ENCODE data around the gene GLCE. TPM values are rescaled to one million over a fixed set of nuclear protein-coding genes. Genes with fewer than 3 reads are reported as not detected.

Gene GLCE
- total and polyA plus RNA-seq, 4 donors: 6.8 to 26.3 (median 13.7) TPM

GRCh38 chr15:69303337-69304181 lies 143.1 kb downstream of the GLCE start:
- Histone ChIP-seq H3K9ac (ENCODE audit: low read depth in 1 of 2, low read length in 2 of 2) (no peak overlapping the region), H3K4me3 (ENCODE audit: low read depth in 1 of 3, low read length in 3 of 3) (no peak overlapping the region), H3K9me3 (ENCODE audit: control insufficient read depth in 4 of 4, low read length in 3 of 4) (no peaks in the 10 kb centered on the region), H3K27me3 (ENCODE audit: control insufficient read depth in 4 of 4, insufficient read depth in 4 of 4, low read length in 3 of 4) (peaks cover 0 to 4% (median 1%) of the 10 kb centered on the region in 4 donors), H3K27ac (ENCODE audit: low read depth in 1 of 2, low read length in 2 of 2) (no peak overlapping the region), H3K4me1 (ENCODE audit: control insufficient read depth in 4 of 4, insufficient read depth in 4 of 4, low read length in 3 of 4) (peaks cover 0 to 11% (median 4%) of the 10 kb centered on the region in 4 donors), H3K36me3 (ENCODE audit: control insufficient read depth in 4 of 4, insufficient read depth in 3 of 4, low read depth in 1 of 4, low read length in 3 of 4) (no peaks in the 10 kb centered on the region)
- no peak for DNase-seq (ENCODE audit: low spot score)
- 86% methylated on average over 6 of the region's 6 CpGs for WGBS
- no peak for TF ChIP-seq FOXA1 (IDR thresholded peaks at IDR 0.05)
- TF ChIP-seq MAX (IDR thresholded peaks at IDR 0.05): no peak

GRCh38 chr15:69304182-69304545 lies 143.7 kb downstream of the GLCE start:
- H3K4me3 ChIP-seq (ENCODE audit: low read depth in 1 of 3, low read length in 3 of 3): no peak overlapping the region
- peaks cover 0 to 10% (median under 1%) of the 10 kb centered on the region in 4 donors for H3K4me1 ChIP-seq (ENCODE audit: control insufficient read depth in 4 of 4, insufficient read depth in 4 of 4, low read length in 3 of 4)
- no peak for TF ChIP-seq FOXA1 (IDR thresholded peaks at IDR 0.05)
- no peak for TF ChIP-seq RXRA (IDR thresholded peaks at IDR 0.05)
- TF ChIP-seq REST (IDR thresholded peaks at IDR 0.05): no peak
- no peak for TF ChIP-seq JUND (IDR thresholded peaks at IDR 0.05)
- TF ChIP-seq TAF1 (conservative IDR thresholded peaks at IDR 0.05): no peak
- TF ChIP-seq ATF3 (IDR thresholded peaks at IDR 0.05): no peak
- TF ChIP-seq MAX (IDR thresholded peaks at IDR 0.05): no peak
- TF ChIP-seq ZBTB33 (IDR thresholded peaks at IDR 0.05): no peak
- TF ChIP-seq EGR1 (IDR thresholded peaks at IDR 0.05; ENCODE audit: low read depth in 2 of 2): no peak
- no peak for TF ChIP-seq YY1 (IDR thresholded peaks at IDR 0.05)
- no peak for TF ChIP-seq CTCF (IDR thresholded peaks at IDR 0.05; ENCODE audit: low read depth, low read length, missing input control)
- TF ChIP-seq RAD21 (IDR thresholded peaks at IDR 0.05): no peak
- TF ChIP-seq SP1 (IDR thresholded peaks at IDR 0.05): no peak
- H3K27ac ChIP-seq (ENCODE audit: low read depth in 1 of 2, low read length in 2 of 2): no peak overlapping the region
- WGBS: 72% methylated on average over 5 of the region's 5 CpGs
- H3K9ac ChIP-seq (ENCODE audit: low read depth in 1 of 2, low read length in 2 of 2): no peak overlapping the region
- H3K9me3 ChIP-seq (ENCODE audit: control insufficient read depth in 4 of 4, low read length in 3 of 4): no peaks in the 10 kb centered on the region
- DNase-seq (ENCODE audit: low spot score): no peak
- peaks cover 0 to 4% (median 1%) of the 10 kb centered on the region in 4 donors for H3K27me3 ChIP-seq (ENCODE audit: control insufficient read depth in 4 of 4, insufficient read depth in 4 of 4, low read length in 3 of 4)
- H3K36me3 ChIP-seq (ENCODE audit: control insufficient read depth in 4 of 4, insufficient read depth in 3 of 4, low read depth in 1 of 4, low read length in 3 of 4): no peaks in the 10 kb centered on the region

Data from liver (tissue), 9 donors.